SU-DHL-6 (cell line): ENCODE data around the gene GSTM4.
"Not testable (repeated sequence)": the region's sequence is repeated elsewhere in the genome, so short reads cannot be mapped to it uniquely, and the experiment has no call there.

Experiments
- EZH2phosphoT487 ChIP-seq: fragments of 200-600 bp; sonication (generic), shearing (Covaris generic); conservative IDR thresholded peaks from 2 replicates; pipeline ENCODE4 v1.6.1; 2018; ENCODE audit warnings: mild to moderate bottlenecking, antibody characterized with exemption, low read length, moderate library complexity, mixed read lengths
- TF ChIP-seq, protein P1 (sequence below): fragments of 200-600 bp; sonication (generic); IDR thresholded peaks from one replicate; pipeline ENCODE4 v1.5.1; 2017; ENCODE audit warnings: antibody characterized with exemption, mild to moderate bottlenecking, low read length, moderate library complexity; ENCODE audit not compliant: insufficient read depth, poor library complexity, severe bottlenecking

DNA sequence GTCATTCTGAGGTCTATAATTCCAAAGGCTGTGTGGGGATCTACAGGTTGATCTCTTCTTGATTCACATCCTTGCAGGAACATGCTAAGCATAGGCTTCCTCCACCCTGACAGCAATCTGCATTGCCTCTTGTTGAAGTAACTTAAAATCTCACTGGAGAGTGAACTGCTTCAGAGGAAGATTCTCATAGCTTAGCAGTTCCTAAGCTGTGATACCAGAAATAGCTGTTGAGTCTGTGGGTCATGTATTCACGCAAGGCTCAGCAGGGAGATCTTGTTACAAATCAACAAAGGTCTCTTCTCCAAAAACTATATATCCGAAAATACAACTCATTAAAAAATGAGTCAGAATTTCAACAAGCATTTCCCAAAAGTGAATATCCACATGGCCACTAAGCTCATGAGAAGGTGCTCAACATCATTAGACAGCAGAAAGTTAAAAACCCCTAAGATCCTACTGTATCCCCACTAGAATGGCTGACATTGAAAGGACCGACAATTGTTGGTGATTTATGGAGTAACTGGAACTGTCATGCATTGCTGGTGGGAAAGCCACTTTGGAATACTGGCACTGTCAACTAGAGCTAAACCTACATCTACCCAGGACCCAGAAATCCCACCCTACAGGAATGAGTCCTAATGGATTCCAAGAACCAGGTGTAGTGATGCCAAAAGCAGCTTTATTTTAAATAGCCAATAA is 20.9 kb downstream of the GSTM4 start:
- TF ChIP-seq, protein P1, sequence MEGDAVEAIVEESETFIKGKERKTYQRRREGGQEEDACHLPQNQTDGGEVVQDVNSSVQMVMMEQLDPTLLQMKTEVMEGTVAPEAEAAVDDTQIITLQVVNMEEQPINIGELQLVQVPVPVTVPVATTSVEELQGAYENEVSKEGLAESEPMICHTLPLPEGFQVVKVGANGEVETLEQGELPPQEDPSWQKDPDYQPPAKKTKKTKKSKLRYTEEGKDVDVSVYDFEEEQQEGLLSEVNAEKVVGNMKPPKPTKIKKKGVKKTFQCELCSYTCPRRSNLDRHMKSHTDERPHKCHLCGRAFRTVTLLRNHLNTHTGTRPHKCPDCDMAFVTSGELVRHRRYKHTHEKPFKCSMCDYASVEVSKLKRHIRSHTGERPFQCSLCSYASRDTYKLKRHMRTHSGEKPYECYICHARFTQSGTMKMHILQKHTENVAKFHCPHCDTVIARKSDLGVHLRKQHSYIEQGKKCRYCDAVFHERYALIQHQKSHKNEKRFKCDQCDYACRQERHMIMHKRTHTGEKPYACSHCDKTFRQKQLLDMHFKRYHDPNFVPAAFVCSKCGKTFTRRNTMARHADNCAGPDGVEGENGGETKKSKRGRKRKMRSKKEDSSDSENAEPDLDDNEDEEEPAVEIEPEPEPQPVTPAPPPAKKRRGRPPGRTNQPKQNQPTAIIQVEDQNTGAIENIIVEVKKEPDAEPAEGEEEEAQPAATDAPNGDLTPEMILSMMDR, result not testable (repeated sequence)
- TF ChIP-seq EZH2phosphoT487, result not testable (repeated sequence)
